GM23248 (cell line): ENCODE results near the gene MRGPRG.

Experiments used
- EZH2 ChIP-seq: fragments of 200-600 bp; sonication (generic); IDR thresholded peaks from 2 replicates; pipeline ENCODE4 v1.6.1; 2018; ENCODE audit warnings: antibody characterized with exemption, mild to moderate bottlenecking; ENCODE audit not compliant: insufficient read depth, poor library complexity, severe bottlenecking
- EZH2phosphoT487 ChIP-seq: fragments of 200-600 bp; sonication (generic); IDR thresholded peaks from 2 replicates; pipeline ENCODE4 v1.6.1; 2018; ENCODE audit warnings: antibody characterized with exemption, moderate library complexity, mild to moderate bottlenecking, low read depth; ENCODE audit not compliant: insufficient read depth

DNA sequence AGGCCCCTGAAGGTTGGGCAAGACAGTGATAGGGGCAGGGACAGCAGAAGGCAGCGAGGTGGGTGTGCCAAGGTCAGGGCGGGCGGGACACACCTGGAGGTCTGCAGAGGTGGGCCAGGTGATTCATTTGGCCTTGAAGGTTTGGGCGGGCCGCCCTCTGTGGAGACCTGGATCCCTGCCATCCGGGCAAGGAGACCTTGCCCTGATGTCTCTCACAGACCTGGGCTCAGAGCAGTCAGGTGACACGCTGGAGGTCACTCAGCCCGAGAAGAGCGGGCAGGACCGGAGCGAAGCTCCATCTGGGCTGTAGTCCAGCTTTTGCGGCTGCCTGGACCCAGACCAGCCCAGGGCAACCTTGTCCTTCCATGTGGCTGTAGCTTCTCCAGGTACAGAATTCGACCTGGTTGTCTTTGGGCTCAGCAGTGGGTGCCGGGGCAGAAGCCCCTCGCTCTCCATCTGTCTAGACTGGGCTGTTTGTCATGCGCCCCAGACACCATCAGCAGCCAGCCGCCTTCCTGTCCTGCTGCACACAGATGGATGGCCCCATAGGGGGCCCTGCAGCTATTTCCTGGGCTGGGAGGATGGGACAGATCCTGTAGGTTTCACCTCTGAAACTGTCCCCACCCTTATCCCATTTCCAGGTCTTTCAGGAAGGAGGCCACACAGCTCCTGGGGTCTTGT is 3.1 kb downstream of the MRGPRG start:
- no peak for TF ChIP-seq EZH2phosphoT487
- no peak for TF ChIP-seq EZH2
